Type B pancreatic cell (in vitro differentiated cells): ENCODE results near the gene FMN1. TPM values are rescaled to one million over a fixed set of nuclear protein-coding genes. Genes with fewer than 3 reads are reported as not detected.

Experiments
- DNase-seq: peaks from one replicate; pipeline ENCODE4 v3.0.0; 2021; ENCODE audit warnings: mixed read lengths; ENCODE audit not compliant: unreplicated experiment; ENCODE audit errors: extremely low spot score
- H3K27ac Mint-ChIP-seq: 2 replicates; pipeline ENCODE4 v1.8.0; 2021; ENCODE audit warnings: mild to moderate bottlenecking, mixed read lengths
- H3K27me3 Mint-ChIP-seq: 2 replicates; pipeline ENCODE4 v1.8.0; 2021; ENCODE audit warnings: mixed read lengths
- H3K36me3 Mint-ChIP-seq: 2 replicates; pipeline ENCODE4 v1.8.0; 2021; ENCODE audit warnings: mixed read lengths
- H3K4me1 Mint-ChIP-seq: one replicate; pipeline ENCODE4 v1.8.0; 2021; ENCODE audit warnings: mixed read lengths; ENCODE audit not compliant: unreplicated experiment
- H3K4me3 Mint-ChIP-seq: 2 replicates; pipeline ENCODE4 v1.8.0; 2021; ENCODE audit warnings: mild to moderate bottlenecking, mixed read lengths
- H3K9me3 Mint-ChIP-seq: 2 replicates; pipeline ENCODE4 v1.8.0; 2021; ENCODE audit warnings: mixed read lengths
- CTCF ChIP-seq: fragments of 200-600 bp; sonication (generic); conservative IDR thresholded peaks from 2 replicates; pipeline ENCODE4 v1.5.0; 2021; ENCODE audit warnings: antibody characterized with exemption, mild to moderate bottlenecking
- total RNA-seq: library from RNA; stranded (reverse); gene quantifications from 2 replicates; pipeline ENCODE4 v1.2.1, GENCODE V29; 2021; ENCODE audit warnings: low replicate concordance

Gene FMN1
- total RNA-seq, 1 donor from 2014 or later: 22.1 TPM

GRCh38 chr15:33019354-33019981, 175.0 kb downstream of the FMN1 start:
- H3K27me3 Mint-ChIP-seq: no peaks in the 10 kb centered on the region
- H3K9me3 Mint-ChIP-seq: no peaks in the 10 kb centered on the region
- peaks cover 22% of the 10 kb centered on the region for H3K4me1 Mint-ChIP-seq
- DNase-seq: no peak
- H3K4me3 Mint-ChIP-seq: no peak overlapping the region
- no peak for TF ChIP-seq CTCF
- H3K36me3 Mint-ChIP-seq: peaks cover 7% of the 10 kb centered on the region
- no peak overlapping the region for H3K27ac Mint-ChIP-seq

- Mint-ChIP-seq H3K4me1 (peaks cover under 1% of the 10 kb centered on the region), H3K27me3 (no peaks in the 10 kb centered on the region), H3K9me3 (no peaks in the 10 kb centered on the region), H3K27ac (no peak overlapping the region), H3K36me3 (peaks cover 7% of the 10 kb centered on the region), H3K4me3 (no peak overlapping the region)
- TF ChIP-seq CTCF: no peak
- DNase-seq: no peak
Observed at GRCh38 chr15:33016405-33017024, 178.0 kb downstream of the FMN1 start.

GRCh38 chr15:33014586-33014985, 179.9 kb downstream of the FMN1 start:
- Mint-ChIP-seq H3K4me3 (no peak overlapping the region), H3K4me1 (no peaks in the 10 kb centered on the region), H3K27me3 (no peaks in the 10 kb centered on the region), H3K9me3 (no peaks in the 10 kb centered on the region), H3K27ac (no peak overlapping the region), H3K36me3 (peaks cover 8% of the 10 kb centered on the region)
- DNase-seq: no peak
- no peak for TF ChIP-seq CTCF

- peaks cover 10% of the 10 kb centered on the region for H3K36me3 Mint-ChIP-seq
- H3K27ac Mint-ChIP-seq: no peak overlapping the region
- no peaks in the 10 kb centered on the region for H3K4me1 Mint-ChIP-seq
- no peak for DNase-seq
- H3K4me3 Mint-ChIP-seq: no peak overlapping the region
- no peaks in the 10 kb centered on the region for H3K9me3 Mint-ChIP-seq
- no peaks in the 10 kb centered on the region for H3K27me3 Mint-ChIP-seq
- TF ChIP-seq CTCF: no peak
Observed at GRCh38 chr15:33013827-33014445, 180.6 kb downstream of the FMN1 start.

- H3K36me3 Mint-ChIP-seq: peaks cover 4% of the 10 kb centered on the region
- peaks cover 7% of the 10 kb centered on the region for H3K4me1 Mint-ChIP-seq
- no peak overlapping the region for H3K27ac Mint-ChIP-seq
- H3K4me3 Mint-ChIP-seq: no peak overlapping the region
- no peak for TF ChIP-seq CTCF
- no peaks in the 10 kb centered on the region for H3K27me3 Mint-ChIP-seq
- no peak for DNase-seq
- no peaks in the 10 kb centered on the region for H3K9me3 Mint-ChIP-seq
Observed at GRCh38 chr15:33011976-33012375, 182.5 kb downstream of the FMN1 start.
